DND-41 (cell line): ENCODE measurements around the gene CIB1.

Experiments
- ATAC-seq: fragments of 200-7000 bp; cut with Tn5 transposase; 3 replicates; pipeline ENCODE4 v1.9.1; 2021; ENCODE audit warnings: low read depth; ENCODE audit not compliant: insufficient read depth
- DNase-seq: peaks from one replicate; pipeline ENCODE4 v3.0.0-alpha.2; 2020
- H2AFZ ChIP-seq: 2 replicates; pipeline ENCODE4 v1.6.0; 2012; ENCODE audit warnings: low read depth, low read length
- H3K27ac ChIP-seq: 2 replicates; pipeline ENCODE4 v1.5.1; 2012; ENCODE audit warnings: low read length, inconsistent platforms
- H3K27me3 ChIP-seq: fragments of 200-600 bp; sonication (generic); 2 replicates; pipeline ENCODE4 v1.6.0; 2012; ENCODE audit warnings: low read length, mild to moderate bottlenecking, inconsistent platforms; ENCODE audit not compliant: insufficient read depth, poor library complexity
- H3K36me3 ChIP-seq: 2 replicates; pipeline ENCODE4 v1.5.1; 2012; ENCODE audit warnings: low read length, inconsistent platforms; ENCODE audit not compliant: insufficient read depth
- H3K4me1 ChIP-seq: 2 replicates; pipeline ENCODE4 v1.5.1; 2012; ENCODE audit warnings: mild to moderate bottlenecking, low read length; ENCODE audit not compliant: insufficient read depth
- H3K4me2 ChIP-seq: 2 replicates; pipeline ENCODE4 v1.6.0; 2012; ENCODE audit warnings: mild to moderate bottlenecking, moderate library complexity, low read length, inconsistent platforms; ENCODE audit not compliant: insufficient read depth
- H3K4me3 ChIP-seq, 2 experiments: fragments of 200-600 bp in 1 of 2; shearing (Covaris generic) in 1 of 2; 2 replicates each; pipeline ENCODE4 v1.5.1; 2012 to 2016; ENCODE audit warnings: inconsistent platforms in 2 of 2, low read length in 2 of 2, mild to moderate bottlenecking in 2 of 2, low read depth in 1 of 2, moderate library complexity in 1 of 2
- H3K79me2 ChIP-seq: 2 replicates; pipeline ENCODE4 v1.6.0; 2012; ENCODE audit warnings: low read length, inconsistent platforms; ENCODE audit not compliant: insufficient read depth
- H3K9ac ChIP-seq: 2 replicates; pipeline ENCODE4 v1.6.0; 2012; ENCODE audit warnings: low read depth, mild to moderate bottlenecking, inconsistent platforms, low read length, moderate library complexity
- H3K9me3 ChIP-seq: 2 replicates; pipeline ENCODE4 v1.5.1; 2012; ENCODE audit warnings: low read length, moderate library complexity, mild to moderate bottlenecking, inconsistent platforms; ENCODE audit not compliant: insufficient read depth, severe bottlenecking
- H4K20me1 ChIP-seq: 2 replicates; pipeline ENCODE4 v1.6.0; 2012; ENCODE audit warnings: low read length; ENCODE audit not compliant: insufficient read depth
- EZH2 ChIP-seq: IDR thresholded peaks from 3 replicates; pipeline ENCODE4 v1.6.1; 2012; ENCODE audit warnings: borderline replicate concordance, low read depth, mild to moderate bottlenecking, moderate library complexity, low read length, inconsistent platforms; ENCODE audit not compliant: severe bottlenecking
- TF ChIP-seq, protein P1 (sequence below): IDR thresholded peaks from 2 replicates; pipeline ENCODE4 v1.5.1; 2012; ENCODE audit warnings: borderline replicate concordance, low read length, moderate library complexity, mild to moderate bottlenecking; ENCODE audit not compliant: poor library complexity, severe bottlenecking; ENCODE audit errors: extremely low read depth

Gene CIB1

DNA sequence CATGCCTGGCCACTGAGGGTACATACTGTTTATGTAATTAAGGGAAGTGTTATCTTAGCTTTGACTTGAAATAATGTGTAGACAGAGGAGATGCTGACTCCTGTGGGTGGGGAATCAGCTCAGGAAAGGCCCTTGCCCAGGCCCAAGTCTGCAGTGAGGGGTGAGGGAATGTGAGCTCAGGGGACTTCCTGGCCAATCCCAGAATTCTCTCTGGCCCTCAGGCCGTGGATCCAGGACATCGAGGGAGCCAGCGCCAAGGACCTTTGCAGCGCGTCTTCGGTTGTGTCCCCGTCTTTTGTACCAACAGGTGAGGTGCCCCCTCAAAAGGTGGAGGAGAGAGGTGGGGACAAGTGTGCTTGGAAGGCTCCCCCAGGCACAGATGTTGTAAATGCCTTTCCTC is 6.4 kb downstream of the CIB1 start:
- H3K9ac ChIP-seq: no peak overlapping the region
- peaks cover 4% of the 10 kb centered on the region for H3K79me2 ChIP-seq
- ATAC-seq: no peak
- no peaks in the 10 kb centered on the region for H3K27me3 ChIP-seq
- H3K4me1 ChIP-seq: peaks cover 15% of the 10 kb centered on the region
- H3K36me3 ChIP-seq: peaks cover 26% of the 10 kb centered on the region
- no peak overlapping the region for H3K4me2 ChIP-seq
- DNase-seq: no peak
- no peaks in the 10 kb centered on the region; the same call in 1 of the 2 replicates for H4K20me1 ChIP-seq
- H3K27ac ChIP-seq: no peak overlapping the region
- no peak for TF ChIP-seq EZH2
- TF ChIP-seq, protein P1, sequence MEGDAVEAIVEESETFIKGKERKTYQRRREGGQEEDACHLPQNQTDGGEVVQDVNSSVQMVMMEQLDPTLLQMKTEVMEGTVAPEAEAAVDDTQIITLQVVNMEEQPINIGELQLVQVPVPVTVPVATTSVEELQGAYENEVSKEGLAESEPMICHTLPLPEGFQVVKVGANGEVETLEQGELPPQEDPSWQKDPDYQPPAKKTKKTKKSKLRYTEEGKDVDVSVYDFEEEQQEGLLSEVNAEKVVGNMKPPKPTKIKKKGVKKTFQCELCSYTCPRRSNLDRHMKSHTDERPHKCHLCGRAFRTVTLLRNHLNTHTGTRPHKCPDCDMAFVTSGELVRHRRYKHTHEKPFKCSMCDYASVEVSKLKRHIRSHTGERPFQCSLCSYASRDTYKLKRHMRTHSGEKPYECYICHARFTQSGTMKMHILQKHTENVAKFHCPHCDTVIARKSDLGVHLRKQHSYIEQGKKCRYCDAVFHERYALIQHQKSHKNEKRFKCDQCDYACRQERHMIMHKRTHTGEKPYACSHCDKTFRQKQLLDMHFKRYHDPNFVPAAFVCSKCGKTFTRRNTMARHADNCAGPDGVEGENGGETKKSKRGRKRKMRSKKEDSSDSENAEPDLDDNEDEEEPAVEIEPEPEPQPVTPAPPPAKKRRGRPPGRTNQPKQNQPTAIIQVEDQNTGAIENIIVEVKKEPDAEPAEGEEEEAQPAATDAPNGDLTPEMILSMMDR: no peak
- H2AFZ ChIP-seq: no peak overlapping the region
- no peaks in the 10 kb centered on the region for H3K9me3 ChIP-seq
- H3K4me3 ChIP-seq: no peak overlapping the region

DNA sequence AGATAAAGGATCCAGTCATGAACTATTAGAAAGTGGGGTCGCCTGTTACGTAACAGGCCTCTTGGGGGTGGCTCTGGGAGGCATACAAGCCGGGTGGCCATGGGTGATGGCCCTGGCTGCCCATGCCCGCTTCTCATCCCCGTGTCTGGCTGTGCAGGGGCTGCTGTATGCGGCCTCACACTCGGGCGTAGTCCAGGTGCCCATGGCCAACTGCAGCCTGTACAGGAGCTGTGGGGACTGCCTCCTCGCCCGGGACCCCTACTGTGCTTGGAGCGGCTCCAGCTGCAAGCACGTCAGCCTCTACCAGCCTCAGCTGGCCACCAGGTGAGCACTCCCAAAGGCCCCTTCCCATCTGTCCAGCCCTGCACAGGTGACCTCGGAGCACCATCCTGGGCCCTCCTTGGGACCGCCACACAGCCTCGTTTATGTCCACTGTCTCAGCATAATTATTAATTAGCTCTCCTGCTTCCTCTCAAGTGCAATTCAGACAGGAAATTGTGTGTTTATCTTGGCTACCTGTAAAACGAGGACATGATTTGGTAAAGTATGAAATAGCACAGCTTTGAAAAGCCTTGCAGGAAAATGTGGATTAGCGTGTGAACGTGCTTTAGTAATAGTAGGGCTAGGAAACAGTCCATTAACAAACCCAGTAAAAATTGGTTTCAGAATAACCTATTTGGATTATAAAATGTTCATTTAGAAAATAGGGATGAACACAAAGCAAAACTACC is 8.1 kb downstream of the CIB1 start:
- no peaks in the 10 kb centered on the region for H3K27me3 ChIP-seq
- TF ChIP-seq, protein P1: no peak
- no peak for TF ChIP-seq EZH2
- peaks cover 16% of the 10 kb centered on the region for H3K36me3 ChIP-seq
- no peaks in the 10 kb centered on the region for H4K20me1 ChIP-seq
- ATAC-seq (no peak), DNase-seq (no peak)
- H2AFZ ChIP-seq: no peak overlapping the region
- H3K4me1 ChIP-seq: no peaks in the 10 kb centered on the region
- no peaks in the 10 kb centered on the region for H3K9me3 ChIP-seq
- H3K79me2 ChIP-seq: no peaks in the 10 kb centered on the region
- no peak overlapping the region for H3K4me3 ChIP-seq
- H3K9ac ChIP-seq: no peak overlapping the region
- H3K4me2 ChIP-seq: no peak overlapping the region
- no peak overlapping the region for H3K27ac ChIP-seq

DNA sequence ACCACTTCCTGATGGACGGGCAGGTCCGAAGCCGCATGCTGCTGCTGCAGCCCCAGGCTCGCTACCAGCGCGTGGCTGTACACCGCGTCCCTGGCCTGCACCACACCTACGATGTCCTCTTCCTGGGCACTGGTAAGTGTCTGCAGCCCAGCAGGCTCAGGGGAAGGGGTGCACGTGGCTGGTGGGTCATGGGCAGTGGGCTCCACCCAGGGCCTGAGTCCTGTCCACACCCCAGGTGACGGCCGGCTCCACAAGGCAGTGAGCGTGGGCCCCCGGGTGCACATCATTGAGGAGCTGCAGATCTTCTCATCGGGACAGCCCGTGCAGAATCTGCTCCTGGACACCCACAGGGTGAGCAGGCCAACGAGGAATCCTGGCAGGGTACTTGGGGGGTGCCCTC is 8.7 kb downstream of the CIB1 start:
- Histone ChIP-seq H3K27ac (no peak overlapping the region), H3K4me2 (no peak overlapping the region), H3K79me2 (no peaks in the 10 kb centered on the region), H3K4me1 (no peaks in the 10 kb centered on the region), H3K9ac (no peak overlapping the region), H4K20me1 (no peaks in the 10 kb centered on the region), H3K36me3 (peaks cover 10% of the 10 kb centered on the region), H3K27me3 (no peaks in the 10 kb centered on the region), H3K9me3 (no peaks in the 10 kb centered on the region), H2AFZ (no peak overlapping the region), H3K4me3 (no peak overlapping the region)
- no peak for DNase-seq
- ATAC-seq: no peak
- TF ChIP-seq, protein P1: no peak
